G401 (cell line): Measurements from ENCODE around the gene AP3S2. TPM values are rescaled to one million over a fixed set of nuclear protein-coding genes. Genes with fewer than 3 reads are reported as not detected.
"Not testable (repeated sequence)": the region's sequence is repeated elsewhere in the genome, so short reads cannot be mapped to it uniquely, and the experiment has no call there.

ENCODE experiments used
- DNase-seq: peaks from one replicate; pipeline ENCODE4 v3.0.0-alpha.2; 2015; ENCODE audit warnings: low spot score
- in situ Hi-C: cut with HindIII; loops from 2 replicates; pipeline ENCODE4 v1.10.0; 2016; ENCODE audit warnings: low sequenced_read_pairs, mixed read lengths
- total RNA-seq: library from RNA; depleted of rRNA; stranded (reverse); fragments of >200 nt; shearing (Covaris generic); gene quantifications from 2 replicates; pipeline ENCODE4 v1.2.3, GENCODE V29; 2014

Gene AP3S2
- total RNA-seq, 1 experiment from 2014 or later, result 32.3 TPM

GRCh38 chr15:89841962-89842361 lies 51.8 kb downstream of the AP3S2 start:
- in situ Hi-C loops, result no loop called here
- no peak for DNase-seq

- DNase-seq, result no peak
- in situ Hi-C loops, result no loop called here
Observed at GRCh38 chr15:89841306-89841705, 52.5 kb downstream of the AP3S2 start.

GRCh38 chr15:89839167-89839810 lies 54.5 kb downstream of the AP3S2 start:
- in situ Hi-C loops, result no loop called here
- no peak for DNase-seq

DNA sequence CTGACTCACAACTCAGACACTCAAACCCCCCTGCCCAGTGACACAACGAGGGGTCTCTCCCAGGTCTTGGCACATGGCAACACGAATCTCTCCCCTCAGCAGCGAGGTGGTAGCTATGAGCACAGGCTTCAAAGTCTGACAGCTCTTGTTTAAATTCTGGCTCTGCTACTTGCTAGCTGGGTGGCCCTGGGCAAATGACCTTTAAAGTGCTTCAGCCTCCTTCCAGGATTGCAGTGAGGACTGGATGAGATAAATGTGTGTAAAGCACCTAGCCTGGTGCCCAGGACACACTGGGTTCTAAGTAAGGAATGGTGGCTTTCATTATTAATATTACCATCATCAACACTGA lies 56.0 kb downstream of the AP3S2 start:
- in situ Hi-C loops, result no loop called here

GRCh38 chr15:89837134-89837829 lies 56.5 kb downstream of the AP3S2 start:
- no peak for DNase-seq
- in situ Hi-C loops, result no loop called here

More for the DNA sequence above, 56.0 kb downstream of the AP3S2 start:
- no peak for DNase-seq

GRCh38 chr15:89836267-89837133 lies 57.3 kb downstream of the AP3S2 start:
- in situ Hi-C loops, result no loop called here
- no peak for DNase-seq

DNA sequence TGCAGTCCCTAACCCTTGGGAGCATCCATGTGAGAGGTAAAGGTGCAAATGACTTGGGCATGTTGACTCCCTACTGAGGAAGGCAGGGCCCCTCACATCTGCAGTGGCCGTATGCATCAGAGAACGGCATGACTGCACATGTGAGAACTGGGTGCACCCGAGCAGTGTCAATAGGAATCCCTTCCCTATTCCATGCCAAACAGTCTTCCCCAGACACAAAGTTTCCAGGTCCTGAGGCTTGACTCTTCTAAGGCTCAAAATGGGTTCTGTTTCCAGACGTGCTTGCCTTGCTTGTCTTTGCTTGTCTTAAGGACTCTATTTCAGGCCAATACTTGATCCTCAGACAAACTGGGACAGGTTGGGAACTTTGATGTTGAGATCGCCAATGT lies 58.6 kb downstream of the AP3S2 start:
- in situ Hi-C loops, result no loop called here
- DNase-seq, result no peak

DNA sequence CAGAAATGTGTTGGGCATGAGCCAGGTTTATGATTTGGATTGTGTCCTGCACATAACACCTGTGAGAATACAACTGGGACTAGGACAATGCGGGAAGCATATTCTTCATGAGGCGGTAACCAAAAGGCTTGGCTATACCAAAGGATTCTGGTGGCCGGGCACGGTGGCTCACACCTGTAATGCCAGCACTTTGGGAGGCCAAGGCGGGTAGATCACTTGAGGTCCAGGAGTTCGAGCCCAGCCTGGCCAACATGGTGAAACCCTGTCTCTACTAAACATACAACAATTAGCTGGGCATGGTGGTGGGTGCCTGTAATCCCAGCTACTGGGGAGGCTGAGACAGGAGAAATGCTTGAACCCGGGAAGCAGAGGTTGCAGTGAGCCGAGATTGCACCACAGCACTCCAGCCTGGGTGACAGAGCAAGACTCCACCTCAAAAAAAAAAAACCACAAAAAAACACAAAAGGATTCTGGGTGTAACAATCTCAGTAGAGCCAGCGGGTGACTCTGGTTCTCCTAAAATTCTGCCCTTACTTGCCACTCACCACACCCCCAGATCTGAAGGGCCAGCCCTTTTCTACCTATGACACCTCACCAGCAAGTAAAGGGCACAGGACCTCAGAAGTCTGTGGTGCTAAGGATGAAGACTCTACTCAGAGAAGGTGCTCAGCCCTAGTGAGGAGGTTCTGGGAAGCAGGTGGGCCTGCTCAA lies 59.2 kb downstream of the AP3S2 start:
- in situ Hi-C loops, DNase-seq: not testable (repeated sequence)

DNA sequence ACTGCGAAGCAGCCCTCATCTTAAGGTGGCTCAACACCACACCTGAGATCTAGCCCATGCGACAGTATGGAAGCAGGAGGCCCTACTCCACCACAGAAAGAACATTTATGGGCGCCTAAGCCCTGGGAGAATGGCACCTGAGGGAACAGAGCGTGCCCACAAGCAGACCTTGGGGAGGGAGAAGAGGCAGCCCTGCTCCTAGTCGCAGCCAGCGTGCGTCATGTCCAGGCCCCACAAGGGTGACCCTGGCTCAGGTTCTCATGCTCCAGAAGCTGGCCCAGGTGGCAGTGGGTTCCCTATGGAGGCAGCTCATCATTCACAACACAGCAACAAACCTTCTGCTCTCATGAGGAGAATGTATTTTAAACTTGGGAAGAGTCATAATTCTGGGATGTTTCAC lies 59.8 kb downstream of the AP3S2 start:
- DNase-seq, result no peak
- in situ Hi-C loops, result no loop called here

- in situ Hi-C loops, result no loop called here
- DNase-seq, result no peak
Observed at GRCh38 chr15:89830639-89831038, 63.2 kb downstream of the AP3S2 start.

DNA sequence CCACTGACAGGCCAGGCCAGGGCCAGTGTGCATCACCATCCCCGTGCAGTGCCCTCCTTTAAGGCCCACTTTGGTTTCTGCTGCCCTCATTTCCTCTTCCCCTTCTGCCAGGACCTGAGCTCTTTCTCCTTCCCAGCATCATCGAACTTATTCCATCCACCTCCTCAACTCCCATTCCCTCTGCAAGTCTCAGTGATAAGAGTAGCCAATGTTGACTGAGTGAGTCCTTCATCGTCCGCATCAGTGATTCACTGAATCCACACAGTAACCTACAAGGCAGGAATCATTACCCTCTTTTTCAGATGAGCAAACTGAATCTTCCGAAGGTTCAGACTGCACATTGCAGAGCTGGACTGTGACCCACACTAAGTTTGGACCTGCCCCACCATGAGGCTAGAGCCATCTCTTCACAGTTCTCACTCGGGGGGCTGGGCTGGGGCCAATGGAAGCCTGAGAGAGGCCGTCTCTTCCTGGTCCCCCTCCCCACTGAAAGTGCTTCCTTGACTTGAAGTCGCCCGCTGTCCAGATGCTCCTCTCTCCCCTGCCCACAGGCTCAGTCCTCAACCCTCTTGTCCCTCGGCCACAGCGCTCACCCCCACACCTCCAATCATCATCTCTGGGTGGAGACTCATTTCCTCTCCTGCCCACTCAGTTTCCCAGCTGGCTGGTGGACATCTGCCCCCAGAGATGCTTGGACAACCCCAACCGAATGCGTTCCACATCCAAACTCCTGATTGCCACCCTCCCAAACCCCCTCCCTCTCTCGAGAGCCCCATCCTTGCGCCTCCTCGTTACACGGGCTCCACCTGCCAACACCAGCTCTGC lies 64.0 kb downstream of the AP3S2 start:
- in situ Hi-C loops, result no loop called here
- no peak for DNase-seq

DNA sequence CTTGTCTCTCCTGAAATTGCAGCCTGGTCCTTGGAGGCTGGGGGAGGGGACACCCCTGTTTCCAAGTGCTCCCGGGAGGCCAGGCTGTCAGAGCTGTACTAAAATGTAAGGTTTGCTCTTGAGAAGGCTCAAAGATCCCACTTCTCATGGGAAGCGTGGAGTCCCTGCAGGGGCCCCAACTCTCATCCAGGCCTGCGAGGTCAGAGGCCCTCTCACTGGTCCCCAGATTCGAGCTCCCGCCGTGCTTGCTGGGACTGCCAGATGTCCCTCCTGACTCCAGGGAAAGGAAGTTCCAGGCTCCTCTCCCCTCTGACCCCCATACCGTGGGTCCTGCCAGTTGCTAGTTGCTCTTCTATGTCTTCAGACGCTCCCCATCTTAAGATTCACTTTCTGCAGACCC lies 64.6 kb downstream of the AP3S2 start:
- in situ Hi-C loops, result no loop called here

DNA sequence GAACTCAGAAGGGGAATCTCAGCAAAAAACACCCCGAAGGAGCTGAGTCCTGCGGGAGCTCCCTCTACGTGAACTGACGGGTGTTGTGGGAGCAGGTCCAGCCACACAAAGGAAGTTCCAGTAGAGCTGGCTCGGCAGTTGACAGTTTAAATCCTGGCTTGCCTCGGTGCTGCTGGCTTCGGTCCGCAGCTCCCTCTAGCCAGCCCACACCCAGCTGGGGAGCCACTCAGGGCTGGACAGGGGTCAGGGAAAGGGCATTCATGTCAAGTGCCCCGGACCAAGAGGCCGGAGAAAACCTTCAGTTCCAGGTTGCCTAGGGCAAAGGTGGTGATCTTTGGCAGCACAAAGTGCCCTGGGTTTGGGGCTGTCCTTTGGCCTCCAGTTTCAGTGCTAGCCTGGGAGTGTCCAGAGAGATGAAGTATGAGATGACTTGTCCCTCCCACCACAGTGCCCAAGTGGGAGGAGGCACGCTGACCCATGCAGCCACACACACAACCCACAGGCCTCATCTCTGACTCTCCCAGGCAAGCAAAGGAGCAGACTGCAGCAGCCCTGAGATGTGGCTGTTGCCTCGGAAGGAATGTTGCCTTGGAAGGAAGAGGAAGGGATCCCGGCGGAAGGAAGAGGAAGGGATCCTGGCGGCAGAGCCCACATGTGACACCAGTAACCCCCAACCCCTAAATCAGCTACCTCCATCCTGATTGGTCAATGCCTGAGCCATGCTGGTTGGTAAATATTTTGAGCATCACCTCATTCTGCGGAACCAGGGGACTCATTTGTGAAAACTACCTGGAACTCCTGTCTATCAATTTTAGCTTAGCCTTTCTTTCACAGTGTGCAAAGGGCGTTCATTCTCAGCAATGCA lies 65.3 kb downstream of the AP3S2 start:
- peak; percentile 21 for DNase-seq
- in situ Hi-C loops, result no loop called here

More for the DNA sequence above, 64.6 kb downstream of the AP3S2 start:
- DNase-seq, result no peak

DNA sequence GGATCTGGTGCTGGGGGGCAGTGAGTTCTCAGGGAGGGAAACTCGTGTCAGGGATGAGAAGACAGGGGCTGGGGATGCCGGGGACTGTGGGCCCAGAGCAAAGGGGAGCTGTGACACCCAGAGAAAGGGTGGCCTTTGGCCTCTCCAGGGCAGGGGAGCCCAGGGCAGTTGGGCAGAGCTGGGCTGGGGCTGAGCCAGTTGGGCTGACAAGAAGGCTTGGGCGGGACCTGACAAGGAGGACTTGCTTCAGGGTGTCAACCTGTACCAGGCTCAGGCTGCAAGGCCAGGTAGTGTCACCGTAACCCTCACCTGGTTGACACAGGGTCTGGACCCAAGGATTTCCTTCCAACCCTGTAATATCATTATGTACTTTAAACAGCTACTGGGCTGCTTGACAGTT lies 66.0 kb downstream of the AP3S2 start:
- DNase-seq, result no peak
- in situ Hi-C loops, result no loop called here

GRCh38 chr15:89826671-89827655 lies 66.8 kb downstream of the AP3S2 start:
- in situ Hi-C loops, result no loop called here
- no peak for DNase-seq

GRCh38 chr15:89825271-89825940 lies 68.4 kb downstream of the AP3S2 start:
- in situ Hi-C loops, result no loop called here
- no peak for DNase-seq

GRCh38 chr15:89824607-89824867 lies 69.3 kb downstream of the AP3S2 start:
- DNase-seq, result no peak
- in situ Hi-C loops, result no loop called here
